ENCODE data around the gene INPP4B.
A peak's percentile ranks its signal among the peaks of the same experiment; 100 is the strongest.

INPP4B gene

DNA sequence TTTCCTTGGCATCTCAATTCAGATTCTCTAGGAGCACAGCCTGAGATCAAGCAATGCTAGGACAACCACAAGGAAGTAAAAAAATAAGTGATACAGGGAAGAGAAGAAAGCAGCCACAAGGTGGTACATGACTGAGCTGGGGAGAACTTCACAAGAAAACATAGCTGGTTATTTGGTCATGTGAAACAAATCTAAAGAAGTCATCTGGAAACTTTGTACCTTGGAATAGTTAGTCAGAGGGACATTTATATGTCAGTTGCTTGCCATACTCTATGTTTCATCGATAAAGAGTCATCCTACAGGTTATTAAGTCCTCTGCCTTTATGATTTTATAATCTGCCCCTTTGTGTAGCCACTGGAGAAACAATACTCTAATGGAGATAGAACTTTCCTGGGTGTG, 634.7 kb downstream of the INPP4B start:
- DNase-seq = no peak

DNA sequence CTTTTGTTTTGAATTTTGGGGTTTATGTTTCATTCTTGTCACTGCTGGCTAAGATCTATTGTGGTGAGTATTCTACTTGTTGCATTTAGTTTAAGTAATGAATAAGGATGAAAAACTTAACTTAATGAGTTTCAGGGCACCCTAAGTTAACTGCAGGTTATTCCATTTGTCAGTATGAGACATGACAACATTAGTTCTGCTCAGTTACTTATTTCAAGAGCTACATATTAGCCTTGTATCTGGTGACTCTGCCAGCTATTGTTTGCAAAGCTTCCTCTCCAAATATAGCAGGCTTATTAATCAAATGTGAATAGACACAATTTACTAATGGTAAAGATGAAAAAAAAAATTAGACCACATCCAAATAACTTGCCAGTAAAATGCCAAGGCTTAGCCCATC, 642.6 kb downstream of the INPP4B start:
- DNase-seq = no peak

DNA sequence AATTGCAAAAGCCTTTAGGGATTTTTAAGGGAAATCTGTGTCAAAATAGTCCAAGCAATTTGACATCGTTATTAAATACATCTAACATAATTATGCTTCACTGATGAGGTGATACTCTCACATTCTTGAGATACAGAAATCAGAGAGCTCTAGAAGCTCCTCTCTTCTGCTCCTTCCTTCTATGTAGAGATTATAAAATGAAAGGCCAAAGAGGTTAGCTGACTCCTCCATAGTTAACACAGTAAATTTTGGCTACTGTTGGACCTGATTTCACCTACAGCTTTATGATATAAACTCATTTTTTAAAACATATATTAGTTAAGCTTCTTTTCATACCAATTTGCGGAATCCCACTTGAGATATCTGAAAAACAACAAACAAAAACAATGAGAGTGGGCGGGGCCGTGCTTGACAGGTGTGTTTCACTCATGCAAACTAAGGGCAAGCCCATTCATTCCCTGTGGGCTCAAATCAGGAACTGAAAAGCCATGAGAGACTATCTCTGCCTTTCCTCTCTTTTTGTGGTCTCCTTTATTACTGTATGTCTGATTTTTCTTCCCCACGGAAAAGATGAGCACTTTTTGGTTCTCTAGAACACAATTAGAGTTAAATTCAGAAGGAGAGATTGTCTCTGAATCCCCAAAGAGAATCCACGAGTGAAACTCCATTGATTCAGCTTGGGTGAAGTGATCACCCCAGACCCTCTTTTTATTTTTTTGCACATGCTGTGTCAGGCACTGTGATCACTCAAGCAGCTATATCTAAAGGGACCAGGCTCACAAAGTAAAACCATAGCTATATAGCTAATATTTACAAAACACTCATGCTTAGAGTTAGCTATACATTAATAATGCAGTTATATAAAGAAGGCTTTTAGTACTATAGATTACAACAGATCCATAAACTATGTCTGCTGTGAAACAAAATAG, 643.4 kb downstream of the INPP4B start:
- DNase-seq = no peak

DNA sequence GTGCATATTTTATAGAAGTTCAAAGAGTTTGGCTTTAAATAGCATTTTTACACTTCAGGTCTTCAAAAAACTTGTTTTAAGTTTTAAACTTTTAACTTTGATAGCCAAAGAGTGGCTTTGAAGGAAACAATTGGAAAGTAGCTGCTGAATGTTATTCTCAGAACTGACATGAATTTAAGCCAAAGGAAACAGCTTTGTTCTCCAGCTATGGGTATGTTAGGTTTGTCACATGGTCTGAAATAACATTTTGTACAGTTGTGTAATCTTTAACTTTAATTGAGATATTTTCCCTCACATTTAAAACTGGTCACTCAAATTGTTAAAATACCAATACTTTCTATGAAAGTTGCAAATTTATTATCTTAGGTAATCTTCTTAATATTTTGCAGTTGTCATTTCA, 645.1 kb downstream of the INPP4B start:
- DNase-seq = no peak

DNA sequence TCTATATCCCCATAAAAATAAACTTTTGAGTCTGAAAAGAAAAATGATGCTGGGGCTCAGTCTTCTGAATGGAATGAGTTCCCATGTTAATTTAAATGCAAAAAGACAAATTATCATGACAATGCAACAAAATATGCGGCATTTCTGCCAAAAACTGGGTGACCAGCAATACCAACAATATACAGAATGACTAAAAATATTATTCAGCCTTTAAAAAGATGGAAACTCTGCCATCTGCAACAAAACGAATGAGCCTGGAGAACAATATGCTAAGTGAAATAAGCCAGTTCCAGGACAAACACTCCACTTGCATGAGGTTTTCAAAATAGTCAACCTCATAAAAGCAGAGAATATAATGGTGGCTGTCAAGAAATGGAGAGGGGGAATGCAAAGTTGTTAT, 651.2 kb downstream of the INPP4B start:
- no peak for DNase-seq

DNA sequence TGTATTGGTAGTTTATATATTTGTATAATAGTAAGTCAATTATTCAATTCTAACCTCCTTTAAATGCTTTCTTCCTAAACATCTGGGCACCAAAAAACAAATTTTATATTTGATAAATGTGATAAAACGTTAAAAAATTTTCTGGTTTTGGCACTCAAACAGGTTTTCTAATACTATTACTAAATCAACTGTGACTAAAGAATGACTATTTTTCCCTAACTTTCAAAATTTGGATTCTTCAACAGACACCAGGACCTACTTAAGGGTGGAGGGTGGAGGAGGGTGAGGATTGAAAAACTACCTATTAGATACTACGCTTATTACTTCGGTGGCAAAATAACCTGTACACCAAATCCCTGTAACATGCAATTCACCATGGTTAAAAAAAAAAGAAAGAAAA, 654.2 kb downstream of the INPP4B start:
- DNase-seq = no peak

DNA sequence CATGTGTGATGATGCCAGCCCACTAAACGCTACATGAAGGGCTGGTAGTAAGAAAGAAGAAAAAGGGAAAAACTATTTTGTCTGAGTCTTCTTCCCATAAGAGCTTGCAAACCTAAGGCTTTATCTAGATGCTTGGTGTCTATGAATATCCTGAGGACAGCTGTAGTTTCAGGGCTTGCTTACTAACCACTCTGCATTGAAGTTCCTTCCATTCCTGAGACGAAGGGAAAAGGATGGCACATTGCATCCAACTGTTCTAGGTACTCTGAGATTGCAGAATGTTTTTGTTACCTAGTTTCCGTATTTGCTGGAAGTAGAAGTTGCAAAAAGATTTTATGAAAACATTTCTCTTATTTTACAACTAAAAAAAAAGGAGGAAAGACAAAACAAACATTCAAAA, 665.1 kb downstream of the INPP4B start:
- no peak for DNase-seq

DNA sequence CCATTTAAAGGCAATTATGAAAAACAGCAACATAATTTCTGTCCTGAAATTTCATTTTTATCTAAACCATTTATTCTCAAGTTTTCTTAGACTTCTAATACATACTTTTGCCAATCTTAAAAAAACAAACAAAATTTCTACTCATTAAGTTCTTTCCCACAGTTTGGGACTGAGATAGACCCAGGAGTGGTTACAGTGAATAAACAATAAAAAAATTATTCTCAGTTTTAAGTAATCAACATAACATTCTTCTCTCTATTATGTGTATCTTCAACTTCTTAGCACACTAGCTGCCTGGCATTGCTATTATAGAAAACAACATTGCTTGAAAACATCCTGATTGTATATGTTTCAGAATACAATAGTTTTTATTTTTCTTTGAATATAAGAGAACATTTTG, 676.9 kb downstream of the INPP4B start:
- DNase-seq = no peak

DNA sequence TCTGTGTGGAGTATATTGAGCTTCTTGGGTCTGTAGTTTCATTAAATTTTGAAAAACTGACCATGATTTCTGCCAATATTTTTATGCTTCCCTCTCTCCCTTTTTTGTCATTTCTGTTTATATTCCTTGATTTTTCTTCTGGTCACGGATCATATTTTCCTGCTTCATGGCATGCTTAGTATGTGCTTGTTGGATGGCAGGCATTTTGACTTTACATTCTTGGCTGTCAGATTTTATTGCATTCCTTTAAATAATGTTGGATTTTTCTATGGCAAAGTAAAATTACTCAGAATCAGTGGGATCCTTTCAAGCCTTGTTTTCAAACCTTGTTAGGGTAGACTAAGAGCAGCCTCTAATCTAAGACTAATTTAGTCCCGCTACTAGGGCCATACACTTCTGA, 677.9 kb downstream of the INPP4B start:
- DNase-seq = no peak

DNA sequence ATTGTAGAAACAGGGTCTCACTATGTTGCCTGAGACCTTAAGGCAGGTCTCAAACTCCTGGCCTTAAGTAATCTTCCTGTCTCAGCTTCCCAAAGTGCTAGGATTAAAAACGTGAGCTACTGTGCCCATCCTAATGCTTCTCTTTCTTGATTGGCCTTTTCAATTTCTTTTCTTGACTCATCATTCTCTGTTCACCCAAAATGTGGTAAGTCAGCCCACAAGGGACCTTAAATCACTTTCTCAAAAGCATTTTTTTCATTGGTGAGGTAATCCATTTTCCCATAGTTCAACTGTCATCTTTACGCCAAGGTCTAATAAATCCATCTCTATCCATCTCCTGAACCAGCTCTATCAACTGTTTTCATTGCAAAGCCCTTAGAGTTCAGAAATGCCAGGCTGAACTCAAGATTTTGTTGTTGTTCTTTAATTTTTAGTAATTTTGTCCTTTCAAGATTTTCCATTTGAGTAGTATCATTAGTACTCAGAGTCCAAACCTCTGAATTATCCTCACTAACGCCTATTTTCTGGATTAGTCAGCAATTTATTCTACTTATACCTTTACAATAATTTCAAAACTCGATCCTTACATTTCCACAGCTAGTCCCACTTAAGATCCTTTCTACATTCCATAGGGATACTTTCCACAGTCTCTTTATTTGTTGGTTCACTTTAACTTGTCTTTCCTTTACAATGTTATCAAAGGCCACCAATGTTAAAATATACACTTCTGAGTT, 681.2 kb downstream of the INPP4B start:
- no peak for DNase-seq

DNA sequence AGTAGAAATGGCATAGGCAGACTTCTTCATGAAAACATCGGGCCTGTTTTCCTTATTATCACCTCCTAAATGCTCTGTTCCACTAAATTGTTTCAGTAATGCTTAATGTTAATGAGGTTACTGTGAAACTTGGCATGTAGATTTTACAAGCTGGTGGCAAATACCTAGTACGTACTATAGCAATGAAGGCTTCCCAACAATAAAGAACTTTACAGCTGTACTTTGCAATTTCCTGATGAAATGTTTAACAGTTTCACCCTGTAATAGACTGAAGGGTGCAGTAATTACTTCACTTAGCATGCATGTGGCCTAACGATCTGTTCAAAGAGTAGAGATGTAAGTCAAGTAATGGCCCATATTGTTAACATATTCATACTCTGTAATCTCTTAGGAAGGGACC, 685.0 kb downstream of the INPP4B start:
- DNase-seq = no peak

DNA sequence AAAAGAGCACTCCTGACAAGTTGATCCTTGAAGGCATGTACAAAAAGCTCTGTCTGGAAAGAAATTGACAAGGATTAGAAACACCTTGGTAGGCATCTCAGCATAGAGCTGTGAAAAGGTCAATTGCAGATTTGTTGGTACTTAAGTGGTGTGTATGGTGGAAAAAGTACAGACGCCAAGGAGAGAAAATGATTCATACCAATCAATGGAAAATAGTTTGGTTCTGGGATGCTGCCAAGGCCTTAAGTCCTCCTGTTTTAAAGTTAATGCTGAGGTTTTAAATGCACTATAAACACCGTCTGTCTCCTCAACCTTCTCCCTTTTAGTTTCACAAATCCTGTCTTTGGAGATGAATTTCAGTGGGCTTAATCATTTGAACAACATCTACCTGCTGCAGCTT, 685.6 kb downstream of the INPP4B start:
- no peak for DNase-seq

DNA sequence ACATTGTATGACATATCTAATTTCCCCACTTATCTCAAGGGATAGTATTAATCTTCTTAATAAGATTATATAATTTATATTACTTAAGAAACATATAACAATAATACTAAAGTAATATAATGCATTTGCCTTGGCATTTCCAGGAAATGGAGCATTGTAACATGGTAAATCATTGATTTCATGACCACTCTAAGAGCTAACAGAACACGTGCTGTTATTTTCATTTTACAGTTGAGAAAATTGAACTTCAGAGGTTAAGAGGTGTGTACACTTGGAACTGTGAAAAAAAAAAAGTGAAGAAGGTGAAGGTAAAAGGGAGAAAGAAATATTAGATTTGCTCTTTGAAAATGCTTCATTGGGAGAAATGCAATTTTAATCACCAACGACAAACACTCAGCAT, 687.1 kb downstream of the INPP4B start:
- no peak for DNase-seq

DNA sequence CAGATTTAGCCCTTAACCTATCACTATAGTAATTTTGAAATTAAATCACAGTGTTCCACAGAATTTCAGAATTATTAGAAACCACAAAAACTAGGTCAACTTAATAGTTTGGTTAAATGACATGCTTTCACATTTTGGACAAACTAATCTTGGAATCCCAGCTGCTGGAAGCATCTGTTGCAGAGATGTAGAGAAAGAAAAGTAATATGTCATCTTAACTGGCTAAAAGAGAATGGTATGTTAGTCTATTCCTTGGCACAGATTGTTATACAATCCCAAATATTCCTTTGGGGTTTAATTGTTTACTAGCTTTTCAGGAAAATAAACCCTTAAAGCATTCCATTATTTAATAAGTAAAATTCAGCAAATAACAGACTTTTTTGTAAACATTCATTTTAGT, 689.8 kb downstream of the INPP4B start:
- DNase-seq = no peak

DNA sequence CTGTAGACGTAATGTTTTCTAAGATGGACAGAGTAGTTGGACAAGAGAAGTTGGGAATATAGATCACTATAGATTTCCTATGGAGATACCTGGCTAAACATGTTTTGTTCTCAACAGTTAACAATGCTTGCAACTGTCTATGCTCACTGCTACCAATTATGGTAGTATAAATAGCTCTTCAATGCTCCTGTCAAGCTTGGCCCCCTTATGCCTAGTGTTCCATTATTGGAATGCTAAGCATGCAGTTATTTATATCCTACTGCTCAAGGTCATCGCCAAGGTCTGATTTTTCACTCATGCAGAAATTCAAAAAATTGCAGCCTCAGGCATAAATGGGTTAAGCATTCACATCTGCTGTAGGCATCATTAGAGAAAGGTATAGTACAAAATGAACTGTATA, 690.8 kb downstream of the INPP4B start:
- DNase-seq = no peak

DNA sequence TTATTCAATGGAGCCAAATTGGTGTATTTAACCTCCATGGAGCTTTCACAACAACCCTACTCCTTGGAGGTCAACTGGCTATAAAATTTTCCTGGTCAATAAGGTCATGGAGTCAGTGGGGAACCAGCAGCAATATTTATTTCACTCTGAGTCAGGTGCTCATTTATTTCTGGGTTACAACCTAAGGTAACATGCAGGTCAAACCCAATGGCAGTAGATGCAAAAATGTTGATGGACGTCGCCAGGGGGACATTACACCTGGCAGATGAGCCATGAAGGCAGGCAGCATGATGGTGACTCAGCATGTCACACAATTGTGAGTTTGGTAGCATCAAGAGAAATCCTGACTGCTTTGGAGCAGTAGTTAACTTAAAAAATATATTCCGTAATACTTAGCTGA, 695.6 kb downstream of the INPP4B start:
- DNase-seq = no peak

DNA sequence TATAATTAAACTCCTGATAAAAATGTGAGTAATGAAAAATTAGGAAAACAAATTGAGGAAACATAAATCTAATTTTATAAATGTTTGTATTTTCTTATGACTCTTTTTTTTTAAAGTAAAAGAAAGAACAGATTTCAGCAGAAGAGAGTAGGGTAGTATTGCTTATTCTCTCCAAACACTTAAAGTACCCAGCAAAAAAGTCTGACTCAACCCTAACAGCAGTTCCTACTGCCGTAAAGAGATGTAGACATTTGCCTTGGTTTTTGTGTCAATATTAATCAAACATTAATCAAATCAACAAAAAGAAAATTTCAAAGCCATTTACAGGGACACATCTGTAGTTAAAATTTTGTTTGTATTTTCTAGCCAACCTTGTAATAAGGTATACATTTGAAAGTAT, 701.3 kb downstream of the INPP4B start:
- DNase-seq = no peak

DNA sequence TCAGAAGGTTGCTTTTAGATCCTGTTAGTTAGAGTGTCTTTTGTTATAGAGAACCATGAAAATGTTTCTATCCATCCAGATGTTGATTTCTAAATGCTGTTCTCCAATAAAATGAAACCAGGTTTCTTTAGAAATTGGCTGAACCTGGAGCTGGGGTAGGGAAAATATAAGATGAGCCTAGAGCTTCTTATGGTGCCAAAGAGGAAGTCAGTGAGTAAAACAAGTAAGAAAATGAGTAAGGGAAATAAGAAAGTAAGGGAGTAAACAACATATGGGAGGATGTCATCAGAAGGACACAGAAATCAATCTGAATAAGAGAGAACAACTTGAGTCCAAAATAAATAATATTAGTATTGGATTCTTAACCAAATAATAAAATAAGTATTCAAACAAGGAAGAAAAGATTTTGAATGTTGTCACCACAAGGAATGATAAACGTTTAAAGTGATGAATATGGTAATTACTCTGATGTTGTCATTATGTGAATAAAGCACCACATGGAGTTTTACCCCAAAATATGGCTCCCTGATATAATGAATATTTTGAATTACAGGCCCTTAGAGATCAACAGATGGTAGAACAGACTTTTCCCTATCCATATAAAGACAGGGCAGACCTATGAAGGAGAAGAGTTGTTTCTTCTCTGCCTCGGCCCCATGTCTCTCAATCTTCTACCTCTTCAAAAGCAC, 703.6 kb downstream of the INPP4B start:
- no peak for DNase-seq

DNA sequence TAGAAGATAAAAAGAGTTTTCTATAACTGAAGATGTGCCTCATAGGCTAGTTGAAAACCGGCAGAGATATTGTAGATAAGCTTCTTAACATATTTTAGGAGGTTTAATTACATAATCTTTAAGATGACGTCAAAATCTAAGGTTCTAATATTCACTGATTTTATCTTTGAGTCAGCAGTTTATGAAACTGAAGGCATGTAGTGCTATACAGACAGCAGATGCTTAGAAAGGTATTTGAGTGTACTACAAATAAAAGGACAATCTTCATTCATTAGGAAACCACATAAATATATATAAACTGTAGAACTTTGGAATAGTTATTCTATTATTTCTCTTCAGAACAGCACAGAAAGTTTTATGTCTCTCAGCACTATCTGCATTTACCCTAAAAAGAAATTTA, 704.9 kb downstream of the INPP4B start:
- no peak for DNase-seq

DNA sequence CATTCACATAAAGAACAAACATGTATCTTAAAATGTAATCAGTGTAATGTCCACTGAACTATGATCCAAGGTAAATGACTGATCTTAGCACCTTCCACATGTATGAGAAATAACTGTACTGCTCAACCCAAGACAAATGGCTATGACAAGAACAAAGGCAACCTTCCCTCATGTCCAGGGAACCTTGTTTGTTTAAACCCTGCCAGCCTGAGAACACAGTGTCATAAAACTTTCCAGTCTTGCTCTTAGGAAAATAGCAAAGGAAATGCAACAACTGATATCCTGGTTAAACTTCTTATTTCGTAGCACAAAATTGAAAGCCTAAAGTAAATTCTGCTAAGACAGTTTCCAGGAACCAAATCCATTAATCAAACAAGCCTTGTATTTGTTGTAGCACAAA, 715.4 kb downstream of the INPP4B start:
- no peak for DNase-seq

DNA sequence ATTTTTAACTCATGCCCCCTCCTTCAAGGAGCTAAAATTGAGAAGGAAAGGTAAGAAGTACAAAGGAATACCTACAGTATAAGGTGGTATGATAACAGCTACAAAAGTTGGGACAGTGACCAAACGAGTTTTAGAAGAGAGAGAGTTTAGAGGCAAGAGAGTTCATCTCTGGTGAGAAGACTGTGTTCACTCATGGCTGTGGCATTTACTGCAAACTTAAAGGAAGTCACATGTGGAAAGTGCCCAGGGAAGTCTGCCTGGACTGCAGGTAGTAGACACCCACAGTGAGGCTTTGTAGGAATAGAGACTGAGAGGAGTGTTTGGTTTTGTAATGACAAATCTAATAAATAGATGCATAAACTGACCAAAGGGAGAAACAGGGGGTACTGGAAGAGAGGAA, 716.2 kb downstream of the INPP4B start:
- no peak for DNase-seq

DNA sequence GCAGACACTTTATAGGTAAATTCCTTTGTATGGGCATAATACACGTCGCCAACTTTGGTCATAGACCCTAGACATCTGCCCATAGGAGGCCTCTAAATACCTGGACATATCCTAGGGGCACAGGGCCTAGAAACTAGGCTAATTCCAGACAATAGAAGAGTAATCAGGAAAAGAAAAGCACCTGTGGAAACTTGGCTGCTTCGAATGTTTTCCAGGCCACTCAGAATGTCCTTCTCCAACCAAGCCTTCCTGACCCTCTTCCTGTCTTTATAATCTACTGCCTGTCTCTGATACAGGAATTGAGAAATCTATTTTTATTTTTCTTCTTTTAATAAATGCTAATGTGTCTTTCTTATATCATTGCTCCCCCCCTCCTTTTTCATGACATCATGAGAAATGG, 716.6 kb downstream of the INPP4B start:
- no peak for DNase-seq

DNA sequence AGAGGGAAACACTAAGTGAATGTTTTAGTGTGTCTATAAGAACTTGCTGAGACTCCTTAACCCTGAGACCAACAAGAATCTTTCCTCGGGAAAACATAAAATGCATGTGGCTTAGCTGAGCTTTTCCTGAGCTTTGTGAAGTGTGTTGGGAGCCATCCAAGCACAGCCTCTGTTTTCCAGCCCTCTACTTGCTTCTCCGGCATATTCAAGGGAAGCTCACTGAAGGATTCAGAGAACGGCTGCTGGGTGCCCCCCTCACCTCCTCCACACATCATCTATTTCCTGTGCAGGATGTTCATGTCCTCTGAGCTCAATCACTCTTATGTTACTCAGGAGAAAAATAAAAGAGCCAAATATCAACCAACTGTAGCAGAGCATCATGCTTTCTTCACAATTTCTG, 717.6 kb downstream of the INPP4B start:
- peak; percentile 25 for DNase-seq

Measured in right kidney (tissue), 1 donor.